ENCODE measurements around the gene SAFB2.

DNA sequence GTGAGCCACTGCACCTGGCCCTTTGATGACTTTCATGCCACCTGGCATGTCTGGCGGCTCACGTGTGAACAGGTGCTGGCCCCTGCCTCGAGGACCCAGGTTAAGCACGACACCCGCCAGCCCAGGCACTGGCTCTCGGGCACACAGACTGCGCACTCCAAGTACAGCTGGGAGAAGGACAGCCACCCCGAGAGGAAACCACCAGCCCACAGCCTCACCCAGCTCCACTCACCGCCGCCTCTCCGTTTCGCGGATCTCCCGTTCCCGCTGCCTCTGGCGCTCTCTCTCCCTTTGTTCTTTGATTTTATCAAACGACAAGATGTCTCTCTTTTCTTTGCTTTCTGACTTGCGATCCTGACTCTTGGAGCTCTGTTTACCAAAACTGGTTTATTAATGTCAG is 27.4 kb downstream of the SAFB2 start:
- no peak for TF ChIP-seq CTCF (IDR thresholded peaks at IDR 0.05)
- TF ChIP-seq EP300 (IDR thresholded peaks at IDR 0.05) = no peak

Data from gastroesophageal sphincter (tissue), 3 donors.